AG09319 (cell line): ENCODE results near the gene NR2C2.

ENCODE experiments used
- DNase-seq: peaks from one replicate; pipeline ENCODE4 v3.0.0-alpha.2; 2010; ENCODE audit warnings: low read depth; ENCODE audit errors: extremely low read depth
- TF ChIP-seq, protein P1 (sequence below): IDR thresholded peaks from 2 replicates; pipeline ENCODE4 v1.5.1; 2011; ENCODE audit warnings: low read depth, mild to moderate bottlenecking, inconsistent platforms, low read length, moderate library complexity

The NR2C2 gene

GRCh38 chr3:15094187-15094875 is 146.9 kb downstream of the NR2C2 start:
- TF ChIP-seq, protein P1, sequence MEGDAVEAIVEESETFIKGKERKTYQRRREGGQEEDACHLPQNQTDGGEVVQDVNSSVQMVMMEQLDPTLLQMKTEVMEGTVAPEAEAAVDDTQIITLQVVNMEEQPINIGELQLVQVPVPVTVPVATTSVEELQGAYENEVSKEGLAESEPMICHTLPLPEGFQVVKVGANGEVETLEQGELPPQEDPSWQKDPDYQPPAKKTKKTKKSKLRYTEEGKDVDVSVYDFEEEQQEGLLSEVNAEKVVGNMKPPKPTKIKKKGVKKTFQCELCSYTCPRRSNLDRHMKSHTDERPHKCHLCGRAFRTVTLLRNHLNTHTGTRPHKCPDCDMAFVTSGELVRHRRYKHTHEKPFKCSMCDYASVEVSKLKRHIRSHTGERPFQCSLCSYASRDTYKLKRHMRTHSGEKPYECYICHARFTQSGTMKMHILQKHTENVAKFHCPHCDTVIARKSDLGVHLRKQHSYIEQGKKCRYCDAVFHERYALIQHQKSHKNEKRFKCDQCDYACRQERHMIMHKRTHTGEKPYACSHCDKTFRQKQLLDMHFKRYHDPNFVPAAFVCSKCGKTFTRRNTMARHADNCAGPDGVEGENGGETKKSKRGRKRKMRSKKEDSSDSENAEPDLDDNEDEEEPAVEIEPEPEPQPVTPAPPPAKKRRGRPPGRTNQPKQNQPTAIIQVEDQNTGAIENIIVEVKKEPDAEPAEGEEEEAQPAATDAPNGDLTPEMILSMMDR = no peak
- no peak for DNase-seq

DNA sequence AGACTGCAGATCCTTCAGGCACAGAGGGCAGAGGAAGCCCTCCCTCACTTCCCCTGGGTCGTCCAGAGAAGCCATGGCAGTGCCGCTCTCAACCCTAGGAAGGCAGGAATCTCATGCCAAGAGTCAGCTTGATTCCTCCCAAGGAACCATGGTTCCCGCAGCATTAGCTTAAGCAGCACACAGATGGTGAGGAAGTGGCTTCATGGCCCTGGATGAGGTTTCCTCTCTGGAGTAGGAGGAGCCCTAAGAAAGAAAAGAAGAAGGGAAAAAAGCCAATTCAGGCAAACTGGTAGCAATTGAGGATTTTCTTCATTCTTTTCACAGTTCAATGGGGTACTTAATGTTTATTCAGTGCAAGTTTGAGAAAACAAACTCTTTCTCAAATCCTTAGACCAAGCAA is 148.7 kb downstream of the NR2C2 start:
- TF ChIP-seq, protein P1 = no peak

DNA sequence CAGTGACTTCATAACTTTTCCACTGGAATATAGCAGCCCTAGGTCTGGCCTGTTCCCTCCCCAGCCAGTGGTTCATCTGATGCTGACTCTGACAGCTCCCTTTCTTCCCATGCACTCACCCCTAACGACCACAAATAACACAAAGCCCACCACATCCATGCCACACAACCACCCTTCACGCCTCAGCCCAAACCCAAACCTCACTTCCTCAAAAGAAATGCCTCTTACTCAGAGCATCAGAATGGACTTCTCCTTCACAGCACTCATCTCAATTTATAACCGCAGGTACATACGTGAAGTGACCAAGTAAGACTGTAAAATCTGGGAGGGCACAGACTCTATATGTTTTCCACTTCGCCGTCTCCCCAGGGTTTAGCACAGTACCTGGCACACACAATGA is 150.5 kb downstream of the NR2C2 start:
- DNase-seq = no peak
- TF ChIP-seq, protein P1 = no peak

More for the DNA sequence above, 148.7 kb downstream of the NR2C2 start:
- DNase-seq = no peak
